Glomerular visceral epithelial cell (primary cell): ENCODE measurements around the gene EIF3K.
"Not testable (repeated sequence)": the region's sequence is repeated elsewhere in the genome, so short reads cannot be mapped to it uniquely, and the experiment has no call there.

Experiments
- DNase-seq: peaks from one replicate; pipeline ENCODE4 v3.0.0-alpha.2; 2016; ENCODE audit errors: extremely low spot score

EIF3K gene

GRCh38 chr19:38617764-38618589 lies 1.0 kb upstream of the EIF3K start, which contains the start of gene MAP4K1:
TSS of gene MAP4K1 (minus strand) at chr19:38617953. CDS start at chr19:38617895, 58 bp downstream.
- no peak for DNase-seq

- DNase-seq: no peak
These were observed 580 bp downstream of the EIF3K start for GRCh38 chr19:38619361-38620174.

- no peak for DNase-seq
These were observed 5.8 kb downstream of the EIF3K start for GRCh38 chr19:38624822-38625221.

- DNase-seq: no peak
These were observed 7.4 kb downstream of the EIF3K start for GRCh38 chr19:38626401-38626800.

- no peak for DNase-seq
These were observed 10.6 kb downstream of the EIF3K start for GRCh38 chr19:38629568-38629967.

- not testable (repeated sequence) for DNase-seq
These were observed 12.3 kb downstream of the EIF3K start for GRCh38 chr19:38631301-38631700.

GRCh38 chr19:38631811-38632475 lies 13.0 kb downstream of the EIF3K start:
- DNase-seq: not testable (repeated sequence)

- no peak for DNase-seq
These were observed 13.7 kb downstream of the EIF3K start for GRCh38 chr19:38632476-38633213.

GRCh38 chr19:38634757-38635482 lies 15.9 kb downstream of the EIF3K start:
- DNase-seq: peak; percentile 80

- DNase-seq: no peak
These were observed 16.8 kb downstream of the EIF3K start for GRCh38 chr19:38635483-38636399.

- DNase-seq: no peak
These were observed 19.5 kb downstream of the EIF3K start for GRCh38 chr19:38638461-38638860.

GRCh38 chr19:38639679-38640078 lies 20.7 kb downstream of the EIF3K start:
- no peak for DNase-seq

GRCh38 chr19:38640368-38640767 lies 21.4 kb downstream of the EIF3K start:
- DNase-seq: no peak

- DNase-seq: no peak
These were observed 23.2 kb downstream of the EIF3K start for GRCh38 chr19:38642176-38642575.

GRCh38 chr19:38644719-38645118 lies 25.7 kb downstream of the EIF3K start:
- DNase-seq: no peak

GRCh38 chr19:38647368-38647965 lies 28.5 kb downstream of the EIF3K start, which contains the start of gene ACTN4:
TSS of gene ACTN4 (plus strand) at chr19:38647649. CDS start at chr19:38647746, 97 bp downstream.
- DNase-seq: peak; percentile 99

- no peak for DNase-seq
These were observed 29.2 kb downstream of the EIF3K start for GRCh38 chr19:38647966-38648768.

GRCh38 chr19:38648769-38649304 lies 29.8 kb downstream of the EIF3K start:
- no peak for DNase-seq
